ENCODE results near the gene SYNDIG1. TPM values are rescaled to one million over a fixed set of nuclear protein-coding genes. Genes with fewer than 3 reads are reported as not detected.

The SYNDIG1 gene
- total RNA-seq, 4 donors from 2014 or later: 0.27 to 0.32 TPM; not detected in 2

DNA sequence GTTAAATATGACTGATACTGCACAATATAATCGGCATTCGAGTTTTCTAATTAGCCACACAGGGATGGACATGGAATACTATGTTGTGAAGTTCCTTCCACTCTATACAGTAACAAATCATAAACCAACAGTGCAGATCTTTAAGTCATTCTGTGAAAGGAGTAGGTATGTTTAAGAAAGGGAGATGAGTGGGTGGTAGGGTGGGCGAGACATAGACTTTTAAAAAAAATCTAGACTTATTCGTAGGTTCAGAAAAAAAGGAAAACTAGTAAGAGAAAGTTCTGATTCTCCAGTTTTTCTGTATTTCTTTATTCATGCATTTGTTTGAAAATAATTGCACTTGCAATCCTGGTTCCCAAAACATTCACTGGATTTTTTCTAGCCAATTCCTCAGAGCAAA lies 61.8 kb downstream of the SYNDIG1 start:
- no peak for TF ChIP-seq POLR2A (IDR thresholded peaks at IDR 0.05)
- TF ChIP-seq POLR2AphosphoS5 (IDR thresholded peaks at IDR 0.05): no peak
- no peak for TF ChIP-seq EP300 (IDR thresholded peaks at IDR 0.05; ENCODE audit: low read depth)
- TF ChIP-seq, protein P1, sequence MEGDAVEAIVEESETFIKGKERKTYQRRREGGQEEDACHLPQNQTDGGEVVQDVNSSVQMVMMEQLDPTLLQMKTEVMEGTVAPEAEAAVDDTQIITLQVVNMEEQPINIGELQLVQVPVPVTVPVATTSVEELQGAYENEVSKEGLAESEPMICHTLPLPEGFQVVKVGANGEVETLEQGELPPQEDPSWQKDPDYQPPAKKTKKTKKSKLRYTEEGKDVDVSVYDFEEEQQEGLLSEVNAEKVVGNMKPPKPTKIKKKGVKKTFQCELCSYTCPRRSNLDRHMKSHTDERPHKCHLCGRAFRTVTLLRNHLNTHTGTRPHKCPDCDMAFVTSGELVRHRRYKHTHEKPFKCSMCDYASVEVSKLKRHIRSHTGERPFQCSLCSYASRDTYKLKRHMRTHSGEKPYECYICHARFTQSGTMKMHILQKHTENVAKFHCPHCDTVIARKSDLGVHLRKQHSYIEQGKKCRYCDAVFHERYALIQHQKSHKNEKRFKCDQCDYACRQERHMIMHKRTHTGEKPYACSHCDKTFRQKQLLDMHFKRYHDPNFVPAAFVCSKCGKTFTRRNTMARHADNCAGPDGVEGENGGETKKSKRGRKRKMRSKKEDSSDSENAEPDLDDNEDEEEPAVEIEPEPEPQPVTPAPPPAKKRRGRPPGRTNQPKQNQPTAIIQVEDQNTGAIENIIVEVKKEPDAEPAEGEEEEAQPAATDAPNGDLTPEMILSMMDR (IDR thresholded peaks at IDR 0.05): no peak
- in situ Hi-C loops (cut with MboI; ENCODE audit: low pct_ligation_motif_present in 1 of 4, low pct_unique_long_range_greater_than_20kb in 1 of 4, low sequenced_read_pairs in 3 of 4): no loop called here

DNA sequence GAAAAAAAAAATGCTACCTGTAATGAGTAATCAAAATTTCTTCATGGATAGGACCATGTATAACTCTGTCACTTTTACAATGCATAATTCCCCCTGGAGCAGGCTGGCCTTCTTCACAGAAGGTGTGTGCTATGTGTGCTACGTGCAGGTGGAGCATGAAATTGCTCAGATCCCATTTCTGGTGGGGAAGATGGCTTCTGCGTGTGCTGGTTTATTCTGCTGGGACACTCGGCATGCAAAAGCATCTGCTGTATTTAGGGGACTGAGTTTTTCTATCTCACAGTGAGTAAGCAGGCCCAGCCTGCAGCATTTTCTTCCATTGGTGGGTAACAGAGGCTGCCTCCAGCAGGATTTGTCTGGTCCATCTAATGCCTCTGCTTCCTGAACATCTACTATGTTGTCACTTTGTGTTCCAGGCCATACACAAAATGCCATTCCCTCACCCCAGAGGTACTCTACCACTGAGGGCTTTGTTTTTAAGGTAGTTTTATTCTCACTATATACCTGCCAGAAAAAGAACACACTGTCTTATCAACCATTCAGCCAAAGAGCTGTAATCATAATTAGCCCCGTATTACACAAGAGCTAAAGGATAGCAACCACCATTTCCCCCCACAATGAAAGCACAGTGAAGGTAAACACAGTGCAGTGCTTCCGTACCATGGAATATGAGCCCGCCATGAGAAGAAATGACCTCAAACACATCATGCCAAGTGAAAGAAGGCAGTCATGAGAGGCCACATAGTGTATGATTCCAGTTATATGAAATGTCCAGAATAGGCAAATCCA lies 62.4 kb downstream of the SYNDIG1 start:
- Histone ChIP-seq H3K27ac (no peak overlapping the region), H3K4me1 (no peaks in the 10 kb centered on the region), H3K9me3 (no peaks in the 10 kb centered on the region), H3K4me3 (no peak overlapping the region), H3K27me3 (no peaks in the 10 kb centered on the region), H3K36me3 (no peaks in the 10 kb centered on the region)
- DNase-seq: no peak
- intact Hi-C loops (cut with DNase I; ENCODE audit: low total_unique reads) (no loop called here), in situ Hi-C loops (cut with MboI; ENCODE audit: low pct_ligation_motif_present in 1 of 4, low pct_unique_long_range_greater_than_20kb in 1 of 4, low sequenced_read_pairs in 3 of 4) (no loop called here)
- TF ChIP-seq POLR2A (IDR thresholded peaks at IDR 0.05) (no peak), POLR2AphosphoS5 (IDR thresholded peaks at IDR 0.05) (no peak), EP300 (IDR thresholded peaks at IDR 0.05; ENCODE audit: low read depth) (no peak)
- TF ChIP-seq, protein P1 (IDR thresholded peaks at IDR 0.05): no peak
- 79 to 84% methylated on average over 4 to 6 of the region's 6 CpGs for whole genome bisulfite sequencing, 2 donors (ENCODE audit: low coverage in 1 of 2)

More for the DNA sequence above, 61.8 kb downstream of the SYNDIG1 start:
- no peaks in the 10 kb centered on the region for H3K27me3 ChIP-seq
- no peaks in the 10 kb centered on the region for H3K9me3 ChIP-seq
- DNase-seq: no peak
- H3K4me1 ChIP-seq: no peaks in the 10 kb centered on the region
- intact Hi-C loops (cut with DNase I; ENCODE audit: low total_unique reads): no loop called here
- no peak overlapping the region for H3K4me3 ChIP-seq
- no peaks in the 10 kb centered on the region for H3K36me3 ChIP-seq
- 81 to 89% methylated on average over 4 of the region's 4 CpGs for WGBS, 2 donors (ENCODE audit: low coverage in 1 of 2)
- no peak overlapping the region for H3K27ac ChIP-seq

DNA sequence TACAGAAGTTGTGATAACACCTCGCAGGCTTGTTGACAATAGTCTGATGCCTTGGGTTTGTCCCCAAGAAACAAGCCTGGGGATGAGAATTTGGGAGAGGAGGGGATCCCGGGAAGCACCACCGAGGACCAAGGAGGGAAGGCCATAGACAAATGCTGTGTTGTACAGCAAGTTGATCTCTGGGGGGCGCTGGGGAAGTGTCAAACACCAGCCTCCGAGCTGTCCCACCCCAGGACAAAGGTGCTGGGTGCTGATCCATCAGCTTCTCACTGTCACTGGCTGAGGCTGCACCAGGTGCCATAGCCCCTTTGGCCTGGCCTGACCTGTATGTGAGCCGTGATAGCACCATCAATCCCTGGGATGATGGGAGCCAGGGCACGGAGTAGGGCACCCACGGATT lies 64.0 kb downstream of the SYNDIG1 start:
- Histone ChIP-seq H3K4me1 (no peaks in the 10 kb centered on the region), H3K27ac (no peak overlapping the region), H3K36me3 (no peaks in the 10 kb centered on the region), H3K27me3 (no peaks in the 10 kb centered on the region), H3K9me3 (no peaks in the 10 kb centered on the region), H3K4me3 (no peak overlapping the region)
- TF ChIP-seq EP300 (IDR thresholded peaks at IDR 0.05; ENCODE audit: low read depth) (no peak), POLR2A (IDR thresholded peaks at IDR 0.05) (no peak), POLR2AphosphoS5 (IDR thresholded peaks at IDR 0.05) (no peak)
- TF ChIP-seq, protein P1 (IDR thresholded peaks at IDR 0.05): no peak
- intact Hi-C loops (cut with DNase I; ENCODE audit: low total_unique reads) (no loop called here), in situ Hi-C loops (cut with MboI; ENCODE audit: low pct_ligation_motif_present in 1 of 4, low pct_unique_long_range_greater_than_20kb in 1 of 4, low sequenced_read_pairs in 3 of 4) (no loop called here)
- WGBS, 2 donors (ENCODE audit: low coverage in 1 of 2): 80% methylated on average over 8 of the region's 8 CpGs; no CpG with 5 or more reads in 1 of the 2 donors
- no peak for DNase-seq

DNA sequence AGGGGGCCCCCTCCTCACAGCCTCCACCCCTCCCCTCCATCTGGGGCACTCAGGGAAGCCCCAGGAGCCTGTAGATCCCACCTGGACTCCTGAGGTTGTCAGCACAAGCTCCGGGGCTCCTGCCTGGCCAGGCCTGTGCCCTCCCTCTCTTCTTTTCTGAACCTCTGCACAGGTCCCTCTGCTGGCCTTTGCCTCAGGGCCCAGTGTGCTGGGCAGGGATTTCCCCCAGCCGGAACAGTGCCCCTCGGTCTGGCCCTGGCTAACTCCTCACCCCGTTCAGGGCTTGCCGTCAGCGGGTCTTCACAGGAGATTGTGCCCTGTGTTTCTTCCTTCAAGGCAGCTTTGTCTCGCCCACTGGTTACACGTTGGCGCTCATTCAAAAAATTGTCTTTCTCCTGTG lies 64.9 kb downstream of the SYNDIG1 start:
- TF ChIP-seq POLR2AphosphoS5 (IDR thresholded peaks at IDR 0.05): no peak
- TF ChIP-seq, protein P1 (IDR thresholded peaks at IDR 0.05): no peak
- no peak for TF ChIP-seq POLR2A (IDR thresholded peaks at IDR 0.05)
- no peak for TF ChIP-seq EP300 (IDR thresholded peaks at IDR 0.05; ENCODE audit: low read depth)
- H3K4me3 ChIP-seq: no peak overlapping the region
- WGBS, 2 donors (ENCODE audit: low coverage in 1 of 2): 81% methylated on average over 9 of the region's 9 CpGs; no CpG with 5 or more reads in 1 of the 2 donors
- H3K36me3 ChIP-seq: no peaks in the 10 kb centered on the region
- H3K4me1 ChIP-seq: no peaks in the 10 kb centered on the region
- no peaks in the 10 kb centered on the region for H3K27me3 ChIP-seq
- intact Hi-C loops (cut with DNase I; ENCODE audit: low total_unique reads) (no loop called here), in situ Hi-C loops (cut with MboI; ENCODE audit: low pct_ligation_motif_present in 1 of 4, low pct_unique_long_range_greater_than_20kb in 1 of 4, low sequenced_read_pairs in 3 of 4) (no loop called here)
- H3K27ac ChIP-seq: no peak overlapping the region
- no peak for DNase-seq
- no peaks in the 10 kb centered on the region for H3K9me3 ChIP-seq

Measured in transverse colon (tissue), 4 donors.